ENCODE measurements around the gene COL6A5.

The COL6A5 gene

GRCh38 chr3:130527426-130527825 lies 182.0 kb downstream of the COL6A5 start:
- no peak for DNase-seq

- no peak for DNase-seq
These were observed 182.6 kb downstream of the COL6A5 start for GRCh38 chr3:130528120-130528519.

- DNase-seq: no peak
These were observed 184.2 kb downstream of the COL6A5 start for GRCh38 chr3:130529486-130530215.

GRCh38 chr3:130533247-130533646 lies 187.8 kb downstream of the COL6A5 start:
- no peak for DNase-seq
